WTC11 (cell line): ENCODE measurements around the gene AFAP1L2. TPM values are rescaled to one million over a fixed set of nuclear protein-coding genes. Genes with fewer than 3 reads are reported as not detected.

Experiments used
- ATAC-seq: fragments of 200-7000 bp; cut with Tn5 transposase; 2 replicates; pipeline ENCODE4 v1.10.0; 2021; ENCODE audit warnings: mild to moderate bottlenecking, moderate library complexity
- CTCF ChIA-PET: fragments of 300-600 bp; sonication (Branson Sonifier 250); formaldehyde crosslinking; loops from one replicate; lab custom pipeline; 2021; ENCODE audit warnings: antibody characterized with exemption; lab: Charles Lee
- POLR2A ChIA-PET: fragments of 350-600 bp; sonication (Branson Sonifier 250); formaldehyde crosslinking; loops from one replicate; lab custom pipeline; 2021; ENCODE audit warnings: antibody characterized with exemption; lab: Charles Lee
- DNase-seq: peaks from one replicate; pipeline ENCODE4 v3.0.0; 2021; ENCODE audit warnings: low spot score
- H3K27ac Mint-ChIP-seq: 2 replicates; pipeline ENCODE4 v1.8.0; 2021; ENCODE audit warnings: mixed read lengths
- H3K27me3 Mint-ChIP-seq: 2 replicates; pipeline ENCODE4 v1.8.0; 2021; ENCODE audit warnings: low read depth, mild to moderate bottlenecking, moderate library complexity, mixed read lengths
- H3K36me3 Mint-ChIP-seq: 2 replicates; pipeline ENCODE4 v1.8.0; 2021; ENCODE audit warnings: mixed read lengths
- H3K4me1 Mint-ChIP-seq: 2 replicates; pipeline ENCODE4 v1.8.0; 2022; ENCODE audit warnings: mixed read lengths
- H3K4me3 Mint-ChIP-seq: 2 replicates; pipeline ENCODE4 v1.8.0; 2021; ENCODE audit warnings: mild to moderate bottlenecking, moderate library complexity, mixed read lengths
- H3K9me3 Mint-ChIP-seq: 2 replicates; pipeline ENCODE4 v1.8.0; 2021; ENCODE audit warnings: mixed read lengths
- CBFB ChIP-seq: sonication (generic); formaldehyde crosslinking; IDR thresholded peaks from 2 replicates; pipeline ENCODE4 v1.8.1; 2022; ENCODE audit warnings: mild to moderate bottlenecking, low read depth, missing genetic modification reagents
- ESRRA ChIP-seq: sonication (generic); formaldehyde crosslinking; IDR thresholded peaks from 2 replicates; pipeline ENCODE4 v1.8.1; 2022; ENCODE audit warnings: mild to moderate bottlenecking, missing genetic modification reagents, borderline replicate concordance
- HMGA2 ChIP-seq: fragments of 250-450 bp; sonication (Bioruptor Pico); IDR thresholded peaks from 2 replicates; pipeline ENCODE4 v1.4.0; 2021; ENCODE audit warnings: mild to moderate bottlenecking, moderate library complexity
- IRF2 ChIP-seq: sonication (generic); formaldehyde crosslinking; IDR thresholded peaks from 2 replicates; pipeline ENCODE4 v1.8.0; 2022; ENCODE audit warnings: low read depth, missing genetic modification reagents, borderline replicate concordance
- JAZF1 ChIP-seq: fragments of 250-450 bp; sonication (Bioruptor Pico); IDR thresholded peaks from 2 replicates; pipeline ENCODE4 v1.9.0; 2021; ENCODE audit warnings: moderate library complexity, mild to moderate bottlenecking, inconsistent platforms
- JUN ChIP-seq: sonication (generic); formaldehyde crosslinking; IDR thresholded peaks from 2 replicates; pipeline ENCODE4 v1.8.0; 2023; ENCODE audit warnings: mild to moderate bottlenecking, missing genetic modification reagents
- NFATC4 ChIP-seq: fragments of 250-450 bp; sonication (Bioruptor Pico); IDR thresholded peaks from 2 replicates; pipeline ENCODE4 v1.9.0; 2021; ENCODE audit warnings: mild to moderate bottlenecking
- RELA ChIP-seq: sonication (generic); formaldehyde crosslinking; IDR thresholded peaks from 2 replicates; pipeline ENCODE4 v1.8.1; 2022; ENCODE audit warnings: missing genetic modification reagents, mild to moderate bottlenecking, borderline replicate concordance
- ZBTB21 ChIP-seq: sonication (generic); formaldehyde crosslinking; IDR thresholded peaks from 2 replicates; pipeline ENCODE4 v1.8.1; 2023; ENCODE audit warnings: mild to moderate bottlenecking, missing genetic modification reagents, borderline replicate concordance
- ZNF317 ChIP-seq: sonication (generic); formaldehyde crosslinking; IDR thresholded peaks from 2 replicates; pipeline ENCODE4 v1.8.1; 2023; ENCODE audit warnings: low read depth, mild to moderate bottlenecking, moderate library complexity, missing genetic modification reagents, borderline replicate concordance
- ZNF671 ChIP-seq: fragments of 250-450 bp; sonication (Bioruptor Pico); IDR thresholded peaks from 2 replicates; pipeline ENCODE4 v1.8.0; 2021; ENCODE audit warnings: mild to moderate bottlenecking
- total RNA-seq: library from RNA; stranded (reverse); gene quantifications from 3 replicates; pipeline ENCODE4 v1.2.3, GENCODE V29; 2021
- TF ChIP-seq, protein P1 (sequence below): sonication (generic); formaldehyde crosslinking; IDR thresholded peaks from 2 replicates; pipeline ENCODE4 v1.8.1; 2022; ENCODE audit warnings: mild to moderate bottlenecking, moderate library complexity, missing genetic modification reagents
- TF ChIP-seq, protein P2 (sequence below): sonication (generic); formaldehyde crosslinking; IDR thresholded peaks from 2 replicates; pipeline ENCODE4 v1.8.1; 2023; ENCODE audit warnings: mild to moderate bottlenecking, missing genetic modification reagents
- TF ChIP-seq, protein P3 (sequence below): sonication (generic); formaldehyde crosslinking; IDR thresholded peaks from 2 replicates; pipeline ENCODE4 v1.8.0; 2022; ENCODE audit warnings: missing genetic modification reagents

The AFAP1L2 gene
- total RNA-seq, 1 experiment from 2014 or later, result 5.0 TPM

DNA sequence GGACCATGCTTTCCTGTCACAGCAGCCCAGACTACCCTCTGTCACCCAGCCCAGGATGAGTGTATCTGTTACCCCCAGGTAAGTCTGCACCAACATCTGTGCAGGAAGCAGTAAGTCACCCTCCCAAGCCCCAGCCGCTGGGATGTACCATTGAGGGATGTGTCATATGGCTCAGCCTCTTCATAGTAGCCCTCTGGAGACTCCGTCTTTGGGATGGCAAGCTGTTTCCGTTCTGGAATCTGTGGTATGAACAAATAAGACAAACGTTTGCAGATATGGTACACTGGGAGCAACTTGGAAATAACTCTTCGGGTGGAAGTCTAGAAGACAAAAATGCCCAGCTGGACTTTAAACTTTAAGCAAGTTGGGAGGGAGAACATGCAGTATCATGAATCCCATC is 81.3 kb downstream of the AFAP1L2 start:
- no peak overlapping the region for H3K27ac Mint-ChIP-seq
- H3K9me3 Mint-ChIP-seq, result no peaks in the 10 kb centered on the region
- ATAC-seq (no peak), DNase-seq (no peak)
- peaks cover 5% of the 10 kb centered on the region for H3K4me1 Mint-ChIP-seq
- CTCF ChIA-PET, result no interaction called here
- TF ChIP-seq JUN (CRISPR knock-in tag) (no peak), ZNF317 (CRISPR knock-in tag) (no peak), NFATC4 (CRISPR knock-in tag) (no peak), CBFB (CRISPR knock-in tag) (no peak), ZNF671 (CRISPR knock-in tag) (no peak), IRF2 (CRISPR knock-in tag) (no peak), ZBTB21 (CRISPR knock-in tag) (no peak), JAZF1 (CRISPR knock-in tag) (no peak)
- TF ChIP-seq, protein P1, sequence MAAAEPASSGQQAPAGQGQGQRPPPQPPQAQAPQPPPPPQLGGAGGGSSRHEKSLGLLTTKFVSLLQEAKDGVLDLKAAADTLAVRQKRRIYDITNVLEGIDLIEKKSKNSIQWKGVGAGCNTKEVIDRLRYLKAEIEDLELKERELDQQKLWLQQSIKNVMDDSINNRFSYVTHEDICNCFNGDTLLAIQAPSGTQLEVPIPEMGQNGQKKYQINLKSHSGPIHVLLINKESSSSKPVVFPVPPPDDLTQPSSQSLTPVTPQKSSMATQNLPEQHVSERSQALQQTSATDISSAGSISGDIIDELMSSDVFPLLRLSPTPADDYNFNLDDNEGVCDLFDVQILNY (CRISPR knock-in tag), result no peak
- no peaks in the 10 kb centered on the region; the same call in 1 of the 2 replicates for H3K27me3 Mint-ChIP-seq
- no peaks in the 10 kb centered on the region for H3K36me3 Mint-ChIP-seq
- POLR2A ChIA-PET, result no interaction called here
- H3K4me3 Mint-ChIP-seq, result no peak overlapping the region

DNA sequence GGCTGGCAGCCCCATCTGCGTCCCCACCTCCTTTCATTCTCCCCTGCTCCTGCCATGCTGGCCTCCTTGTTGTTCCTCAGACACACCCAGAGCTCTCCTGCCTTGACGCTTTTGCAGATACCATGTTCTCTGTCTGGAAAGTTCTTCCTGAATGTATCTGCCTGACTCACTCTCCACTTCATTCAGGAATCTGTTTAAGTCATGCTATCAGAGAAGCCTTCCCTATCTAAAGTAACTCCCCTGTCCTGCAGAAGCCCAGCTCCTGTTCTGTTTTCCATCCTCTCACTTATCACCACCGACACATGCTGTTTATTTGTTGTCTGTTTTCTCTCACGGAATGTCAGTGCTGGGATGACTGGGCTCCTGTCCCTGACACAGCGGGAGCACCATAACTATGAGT is 82.0 kb downstream of the AFAP1L2 start:
- Mint-ChIP-seq H3K4me3 (no peak overlapping the region), H3K27me3 (no peaks in the 10 kb centered on the region; the same call in 1 of the 2 replicates), H3K27ac (no peak overlapping the region), H3K9me3 (no peaks in the 10 kb centered on the region), H3K36me3 (no peaks in the 10 kb centered on the region), H3K4me1 (peaks cover 5% of the 10 kb centered on the region)
- DNase-seq (no peak), ATAC-seq (no peak)
- POLR2A ChIA-PET, result no interaction called here
- CTCF ChIA-PET, result interaction anchor here (0.7 kb wide), 1 partner anchor 136 kb away, joined by 3 read pairs; no protein-coding TSS in a partner anchor
- TF ChIP-seq ZBTB21 (CRISPR knock-in tag) (no peak), RELA (CRISPR knock-in tag) (no peak)
- TF ChIP-seq, protein P2, sequence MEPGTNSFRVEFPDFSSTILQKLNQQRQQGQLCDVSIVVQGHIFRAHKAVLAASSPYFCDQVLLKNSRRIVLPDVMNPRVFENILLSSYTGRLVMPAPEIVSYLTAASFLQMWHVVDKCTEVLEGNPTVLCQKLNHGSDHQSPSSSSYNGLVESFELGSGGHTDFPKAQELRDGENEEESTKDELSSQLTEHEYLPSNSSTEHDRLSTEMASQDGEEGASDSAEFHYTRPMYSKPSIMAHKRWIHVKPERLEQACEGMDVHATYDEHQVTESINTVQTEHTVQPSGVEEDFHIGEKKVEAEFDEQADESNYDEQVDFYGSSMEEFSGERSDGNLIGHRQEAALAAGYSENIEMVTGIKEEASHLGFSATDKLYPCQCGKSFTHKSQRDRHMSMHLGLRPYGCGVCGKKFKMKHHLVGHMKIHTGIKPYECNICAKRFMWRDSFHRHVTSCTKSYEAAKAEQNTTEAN (CRISPR knock-in tag), result no peak

DNA sequence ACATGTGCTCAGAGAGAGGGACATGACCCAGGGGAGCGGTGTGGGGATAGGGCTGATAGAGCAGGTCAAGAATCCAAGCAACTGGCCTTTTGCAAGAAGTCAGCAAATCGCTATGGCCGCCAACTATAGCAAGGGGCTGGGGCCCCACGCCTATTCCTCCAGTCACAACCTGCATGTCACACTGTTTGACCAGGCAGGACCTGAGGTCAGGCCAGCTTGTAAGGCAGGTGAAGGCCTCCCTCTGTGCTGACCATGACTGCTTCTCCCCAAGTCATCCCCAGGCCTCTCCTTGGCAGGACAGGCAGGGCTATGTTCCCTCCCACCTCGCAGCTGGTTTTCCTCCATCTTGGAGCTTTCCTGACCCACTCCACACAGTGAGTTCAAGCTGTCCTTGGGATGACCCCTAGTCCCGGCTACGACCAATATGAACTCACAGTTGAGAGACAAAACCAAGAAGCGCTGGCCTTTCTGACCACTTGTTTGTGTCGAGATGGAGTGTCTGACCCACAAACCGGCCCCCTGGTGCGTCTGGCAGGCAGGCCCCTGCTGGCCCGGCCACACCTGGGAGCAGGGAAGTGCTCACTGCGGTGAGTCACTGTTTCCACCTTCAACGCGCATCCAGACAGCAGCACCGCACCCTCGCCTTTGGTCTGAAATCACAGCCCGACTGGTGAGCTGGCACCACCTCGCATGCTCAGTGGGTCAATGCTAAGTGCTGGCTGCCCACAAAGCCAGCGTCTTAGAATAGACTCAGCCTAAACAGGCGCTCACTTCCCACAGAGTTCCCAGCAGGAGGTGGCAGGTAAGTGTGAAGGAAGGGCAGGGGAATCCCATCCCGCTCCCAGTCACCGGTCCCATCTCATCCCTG is 83.8 kb downstream of the AFAP1L2 start:
- Mint-ChIP-seq H3K4me1 (peaks cover 5% of the 10 kb centered on the region), H3K36me3 (no peaks in the 10 kb centered on the region), H3K4me3 (no peak overlapping the region), H3K9me3 (no peaks in the 10 kb centered on the region), H3K27ac (no peak overlapping the region), H3K27me3 (no peaks in the 10 kb centered on the region)
- DNase-seq (no peak), ATAC-seq (peak; percentile 38)
- CTCF ChIA-PET, result interaction anchor here (1.5 kb wide), 1 partner anchor 17 kb away, joined by 3 read pairs; no protein-coding TSS in a partner anchor
- POLR2A ChIA-PET, result no interaction called here
- TF ChIP-seq ESRRA (CRISPR knock-in tag) (no peak), HMGA2 (CRISPR knock-in tag) (no peak)
- TF ChIP-seq, protein P3, sequence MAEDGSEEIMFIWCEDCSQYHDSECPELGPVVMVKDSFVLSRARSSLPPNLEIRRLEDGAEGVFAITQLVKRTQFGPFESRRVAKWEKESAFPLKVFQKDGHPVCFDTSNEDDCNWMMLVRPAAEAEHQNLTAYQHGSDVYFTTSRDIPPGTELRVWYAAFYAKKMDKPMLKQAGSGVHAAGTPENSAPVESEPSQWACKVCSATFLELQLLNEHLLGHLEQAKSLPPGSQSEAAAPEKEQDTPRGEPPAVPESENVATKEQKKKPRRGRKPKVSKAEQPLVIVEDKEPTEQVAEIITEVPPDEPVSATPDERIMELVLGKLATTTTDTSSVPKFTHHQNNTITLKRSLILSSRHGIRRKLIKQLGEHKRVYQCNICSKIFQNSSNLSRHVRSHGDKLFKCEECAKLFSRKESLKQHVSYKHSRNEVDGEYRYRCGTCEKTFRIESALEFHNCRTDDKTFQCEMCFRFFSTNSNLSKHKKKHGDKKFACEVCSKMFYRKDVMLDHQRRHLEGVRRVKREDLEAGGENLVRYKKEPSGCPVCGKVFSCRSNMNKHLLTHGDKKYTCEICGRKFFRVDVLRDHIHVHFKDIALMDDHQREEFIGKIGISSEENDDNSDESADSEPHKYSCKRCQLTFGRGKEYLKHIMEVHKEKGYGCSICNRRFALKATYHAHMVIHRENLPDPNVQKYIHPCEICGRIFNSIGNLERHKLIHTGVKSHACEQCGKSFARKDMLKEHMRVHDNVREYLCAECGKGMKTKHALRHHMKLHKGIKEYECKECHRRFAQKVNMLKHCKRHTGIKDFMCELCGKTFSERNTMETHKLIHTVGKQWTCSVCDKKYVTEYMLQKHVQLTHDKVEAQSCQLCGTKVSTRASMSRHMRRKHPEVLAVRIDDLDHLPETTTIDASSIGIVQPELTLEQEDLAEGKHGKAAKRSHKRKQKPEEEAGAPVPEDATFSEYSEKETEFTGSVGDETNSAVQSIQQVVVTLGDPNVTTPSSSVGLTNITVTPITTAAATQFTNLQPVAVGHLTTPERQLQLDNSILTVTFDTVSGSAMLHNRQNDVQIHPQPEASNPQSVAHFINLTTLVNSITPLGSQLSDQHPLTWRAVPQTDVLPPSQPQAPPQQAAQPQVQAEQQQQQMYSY (CRISPR knock-in tag), result no peak
